Measurements from ENCODE around the gene CCL7.

CCL7 gene

GRCh38 chr17:34319039-34319483, 49.0 kb downstream of the CCL7 start, which contains the start of gene CCL8:
CCL8 (plus strand) TSS chr17:34319435; CDS start chr17:34319502, 67 bp downstream.
- H3K27ac ChIP-seq: no peak within 1 kb of the TSS

More at GRCh38 chr17:34319039-34319483, 49.0 kb downstream of the CCL7 start, which contains the start of gene CCL8:
- no peak for DNase-seq (ENCODE audit: low read depth, low spot score)
